ENCODE data around the gene IPO7.

The IPO7 gene

GRCh38 chr11:9495803-9496514 is 111.5 kb downstream of the IPO7 start:
- DNase-seq = no peak

All from CD4-positive, alpha-beta T cell treated with Interleukin-4 for 1 hour (primary cell).